GM12892 (cell line): ENCODE results near the gene NFATC1.
"Not testable (repeated sequence)": the region's sequence is repeated elsewhere in the genome, so short reads cannot be mapped to it uniquely, and the experiment has no call there.

Experiments
- DNase-seq: peaks from one replicate; pipeline ENCODE4 v3.0.0; 2011; ENCODE audit not compliant: insufficient read length
- FAIRE-seq: peaks from 2 replicates; lab custom pipeline; 2011; peaks lifted over from hg19 to GRCh38; lab: Jason Lieb, UNC
- POLR2A ChIP-seq: IDR thresholded peaks from 2 replicates; pipeline ENCODE4 v1.6.1; 2011; ENCODE audit warnings: low read depth, low read length, control low read depth
- POLR2AphosphoS5 ChIP-seq: IDR thresholded peaks from 2 replicates; pipeline ENCODE4 v1.6.1; 2011; ENCODE audit warnings: low read depth, low read length, control low read depth
- TAF1 ChIP-seq: IDR thresholded peaks from 2 replicates; pipeline ENCODE4 v1.6.1; 2011; ENCODE audit warnings: low read depth, mild to moderate bottlenecking, control low read depth, low read length, borderline replicate concordance

NFATC1 gene

DNA sequence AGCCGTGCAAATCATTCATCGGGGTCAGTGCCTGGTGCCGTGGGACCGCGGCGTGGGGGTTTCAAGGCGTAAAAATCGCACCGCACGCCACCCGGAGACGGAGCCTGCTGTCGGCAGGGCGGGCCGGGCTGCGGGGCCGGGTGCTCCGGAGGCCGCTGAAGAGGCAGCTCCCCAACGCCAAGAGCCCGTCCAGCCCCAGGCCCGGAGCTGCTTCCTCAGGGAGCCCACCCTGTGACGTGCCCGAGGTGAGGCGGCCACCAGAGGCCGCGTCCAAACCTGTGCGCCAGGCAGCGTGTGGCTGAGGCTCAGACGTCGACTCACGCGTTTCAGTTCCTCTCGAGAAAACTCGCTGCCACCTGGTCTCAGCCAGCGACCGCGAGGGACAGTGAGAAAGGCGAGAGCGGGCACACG, 98.1 kb downstream of the NFATC1 start:
- no peak for TF ChIP-seq POLR2AphosphoS5
- no peak for TF ChIP-seq POLR2A
- TF ChIP-seq TAF1 = no peak
- FAIRE-seq (no peak), DNase-seq (no peak)

DNA sequence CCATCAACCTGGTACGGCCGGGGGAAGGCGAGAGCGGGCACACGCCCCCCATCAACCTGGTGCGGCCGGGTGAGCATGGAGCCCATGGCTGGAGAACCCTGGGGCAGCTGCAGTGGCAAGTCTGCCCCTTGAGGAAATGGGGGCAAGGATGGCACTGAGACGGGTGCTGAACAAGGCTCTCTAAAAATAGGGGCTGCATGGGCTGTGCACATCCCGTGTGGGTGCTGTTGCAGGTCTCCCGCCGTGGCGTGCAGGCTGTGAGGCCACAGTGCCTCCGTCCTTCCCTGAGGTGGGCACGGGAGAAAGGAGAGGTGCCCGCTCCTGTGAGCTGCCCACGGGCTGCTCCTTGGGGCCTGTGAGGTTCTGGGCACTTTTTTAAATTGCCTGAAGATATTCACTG, 99.2 kb downstream of the NFATC1 start:
- DNase-seq (no peak), FAIRE-seq (no peak)
- TF ChIP-seq POLR2AphosphoS5 (no peak), TAF1 (no peak), POLR2A (no peak)

DNA sequence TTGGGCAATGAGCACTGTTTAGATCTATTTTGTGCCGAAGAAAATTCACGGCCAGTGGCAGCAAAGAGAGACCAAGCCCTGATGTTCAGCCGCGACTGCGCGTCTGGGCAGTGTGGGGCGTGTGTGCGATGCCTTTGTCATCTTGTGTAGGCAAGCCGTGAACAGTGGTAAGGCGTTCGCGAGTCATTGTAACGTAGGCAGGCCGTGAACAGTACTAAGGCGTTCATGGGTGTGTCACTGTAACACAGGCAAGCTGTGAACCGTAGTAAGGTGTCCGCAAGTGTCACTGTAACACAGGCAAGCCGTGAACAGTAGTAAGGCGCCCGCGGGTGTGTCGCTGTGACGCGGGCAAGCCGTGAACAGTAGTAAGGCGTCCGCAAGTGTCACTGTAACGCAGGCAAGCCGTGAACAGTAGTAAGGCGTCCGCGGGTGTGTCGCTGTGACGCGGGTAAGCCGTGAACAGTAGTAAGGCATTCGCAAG, 99.9 kb downstream of the NFATC1 start:
- FAIRE-seq = no peak
- TF ChIP-seq TAF1 (no peak), POLR2A (no peak), POLR2AphosphoS5 (no peak)
- DNase-seq = no peak

DNA sequence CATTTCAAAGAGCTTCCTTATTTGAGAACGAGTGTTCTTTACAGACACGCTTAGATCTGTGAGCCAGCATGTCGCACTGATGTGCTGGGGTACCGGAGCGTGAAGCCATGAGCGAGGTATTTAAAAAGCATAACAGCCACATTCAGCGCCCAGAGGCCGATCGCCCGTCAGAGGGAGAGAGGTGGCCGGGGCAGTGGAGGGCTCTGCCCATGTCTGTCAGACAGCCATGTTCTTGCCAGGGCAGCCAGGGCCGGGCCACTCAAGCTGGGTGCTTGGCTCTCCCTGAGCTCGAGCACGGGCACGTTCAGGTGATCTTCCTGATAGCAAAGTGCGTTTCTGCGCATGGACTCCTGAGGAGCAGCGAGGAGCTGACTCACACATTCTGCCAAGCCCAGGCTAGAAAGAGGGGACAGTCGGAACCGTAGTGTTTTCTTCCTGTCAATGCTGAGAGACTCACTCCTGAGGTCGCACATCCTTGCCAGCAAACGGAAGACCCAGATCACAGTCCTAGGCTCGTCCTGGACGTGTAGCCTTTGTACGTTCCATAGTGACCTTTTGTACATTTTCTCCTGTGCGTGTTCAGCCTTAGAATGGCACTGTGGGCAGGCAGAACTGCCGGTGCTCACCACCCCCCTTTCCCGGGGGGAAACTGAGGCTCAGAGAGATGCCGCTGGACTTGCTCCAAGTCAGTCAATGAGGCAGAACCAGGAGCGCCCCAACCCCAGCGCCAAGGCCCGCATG, 100.7 kb downstream of the NFATC1 start:
- TF ChIP-seq TAF1 (no peak), POLR2AphosphoS5 (no peak), POLR2A (no peak)
- DNase-seq = no peak
- no peak for FAIRE-seq

DNA sequence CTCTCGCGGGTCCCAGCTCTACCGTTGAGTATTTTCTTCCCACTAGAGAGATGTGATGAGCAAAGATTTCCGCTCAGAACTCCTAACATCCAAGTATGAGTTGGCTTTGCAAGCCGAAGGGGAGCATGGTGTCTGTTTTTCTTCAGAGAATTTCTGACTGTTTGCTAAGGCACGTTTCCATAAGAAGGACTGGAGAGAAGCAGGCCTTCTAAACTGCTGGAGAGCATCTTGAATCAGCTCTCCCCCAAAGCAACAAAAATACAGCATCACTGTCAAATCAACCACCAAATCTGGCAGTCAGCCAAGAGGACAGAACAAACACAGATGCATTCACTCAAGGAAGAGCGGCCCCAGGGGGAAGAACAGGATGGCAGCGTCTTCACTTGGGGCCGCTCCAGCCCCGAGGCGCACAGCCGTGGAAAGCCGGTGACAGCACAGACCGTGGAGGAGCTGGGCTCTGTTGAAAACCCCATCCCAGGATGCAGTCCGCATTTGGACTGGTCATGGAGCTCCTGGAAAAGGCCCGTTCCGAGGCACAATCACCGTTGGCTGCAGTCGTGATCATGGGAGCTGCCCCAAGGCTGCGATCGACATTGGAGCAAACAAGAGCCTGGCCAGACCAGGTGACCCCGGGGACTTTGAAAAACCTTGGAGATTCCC, 101.4 kb downstream of the NFATC1 start:
- no peak for DNase-seq
- no peak for FAIRE-seq
- TF ChIP-seq POLR2A (no peak), POLR2AphosphoS5 (no peak), TAF1 (no peak)

DNA sequence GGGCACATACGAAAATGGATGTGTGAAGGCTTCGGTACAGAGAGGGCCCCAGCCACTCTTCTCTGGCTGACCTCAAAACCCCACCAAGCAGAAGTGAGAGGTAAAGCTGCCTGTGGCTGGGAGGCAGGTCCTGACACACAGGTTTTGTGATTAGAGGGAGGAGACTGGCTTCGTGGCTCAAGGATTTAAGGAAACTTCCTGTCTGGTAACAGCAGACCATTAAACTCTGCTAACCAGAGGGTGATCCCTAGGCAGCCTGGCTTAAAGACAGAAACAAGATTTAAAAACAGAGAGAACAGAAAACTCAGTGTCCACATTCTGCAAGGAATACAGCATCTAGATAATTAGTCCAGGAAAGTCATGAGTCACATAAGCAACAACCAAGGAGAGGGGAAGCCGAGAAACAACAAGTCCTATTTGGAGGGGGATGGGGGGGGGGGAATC, 101.9 kb downstream of the NFATC1 start:
- FAIRE-seq (no peak), DNase-seq (no peak)
- no peak for TF ChIP-seq POLR2A

DNA sequence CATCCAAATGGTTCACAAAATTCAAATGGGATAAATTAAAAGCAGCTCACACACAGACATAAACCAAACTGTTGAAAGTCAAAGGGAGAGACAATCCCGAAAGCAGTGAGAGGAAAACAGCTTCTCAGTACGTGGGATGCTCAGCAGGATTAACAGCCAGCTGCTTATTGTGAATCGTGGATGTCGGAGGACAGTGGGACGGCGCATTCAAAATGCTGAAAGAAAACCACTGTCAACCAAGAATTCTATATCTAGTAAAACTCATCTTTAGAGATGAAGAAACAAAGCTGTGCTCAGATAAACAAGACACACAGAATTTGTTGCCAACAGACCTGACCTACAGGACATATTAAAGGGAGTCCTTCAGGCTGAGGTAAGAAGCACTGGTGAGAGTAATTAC, 102.9 kb downstream of the NFATC1 start:
- TF ChIP-seq TAF1 (no peak), POLR2AphosphoS5 (no peak), POLR2A (no peak)
- FAIRE-seq (no peak), DNase-seq (no peak)

DNA sequence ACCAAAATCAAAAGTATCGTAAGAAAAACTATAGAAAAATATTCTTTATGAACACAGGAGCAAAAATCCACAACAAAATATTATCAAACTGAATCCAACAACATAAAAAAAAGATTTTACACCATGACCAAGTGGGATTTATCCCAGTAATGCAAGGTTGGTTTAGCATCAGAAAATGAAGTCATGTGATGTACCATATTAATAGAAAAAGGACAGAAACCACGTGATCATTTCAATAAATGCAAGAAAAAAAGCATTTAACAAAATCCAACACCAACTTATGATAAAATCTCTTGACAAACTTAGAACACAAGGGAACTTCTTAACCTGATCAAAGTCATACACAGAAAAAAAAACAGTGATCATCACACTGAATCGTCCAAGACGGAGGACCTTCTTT, 105.3 kb downstream of the NFATC1 start:
- no peak for TF ChIP-seq POLR2A
- TF ChIP-seq POLR2AphosphoS5 = no peak
- TF ChIP-seq TAF1 = no peak
- DNase-seq (no peak), FAIRE-seq (no peak)

DNA sequence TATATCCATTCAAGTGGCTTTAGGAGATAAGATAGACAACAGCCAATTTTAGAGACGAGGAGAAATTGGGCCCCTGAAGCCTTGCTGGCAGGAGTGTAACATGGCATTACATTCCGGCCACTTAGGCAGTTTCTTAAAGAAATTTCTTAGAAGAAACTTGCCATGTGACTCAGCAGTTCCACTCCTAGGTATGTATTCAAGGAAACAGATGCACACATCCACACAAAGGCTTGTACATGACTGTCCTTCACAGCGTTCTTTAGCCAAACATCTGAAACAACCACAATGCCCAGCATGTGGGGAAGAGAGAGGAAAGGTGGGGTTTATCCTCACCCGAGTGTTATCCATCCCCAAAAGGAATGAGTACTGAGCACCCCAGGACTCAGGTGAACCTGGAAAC, 107.1 kb downstream of the NFATC1 start:
- no peak for FAIRE-seq
- TF ChIP-seq TAF1 = no peak
- no peak for TF ChIP-seq POLR2AphosphoS5
- TF ChIP-seq POLR2A = no peak
- DNase-seq = no peak

DNA sequence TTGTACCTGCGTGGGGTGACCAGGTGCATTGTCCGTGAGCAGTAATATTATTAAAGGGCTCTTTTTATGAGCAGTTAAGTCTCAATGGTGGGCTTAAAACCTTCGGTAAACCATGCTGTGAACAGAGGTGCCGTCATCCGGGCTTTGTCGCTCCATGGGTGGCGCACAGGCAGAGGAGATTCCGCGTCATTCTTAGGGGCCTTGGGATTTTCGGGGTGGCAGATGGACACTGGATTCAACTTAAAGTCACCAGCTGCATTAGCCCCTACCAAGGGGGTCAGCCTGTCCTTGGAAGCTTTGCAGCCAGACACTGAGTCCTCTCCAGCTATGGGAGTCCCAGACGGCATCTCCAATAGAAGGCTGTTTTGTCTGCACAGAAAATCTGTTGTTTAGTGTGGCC, 107.7 kb downstream of the NFATC1 start:
- DNase-seq (no peak), FAIRE-seq (no peak)
- TF ChIP-seq POLR2A (no peak), TAF1 (no peak), POLR2AphosphoS5 (no peak)

DNA sequence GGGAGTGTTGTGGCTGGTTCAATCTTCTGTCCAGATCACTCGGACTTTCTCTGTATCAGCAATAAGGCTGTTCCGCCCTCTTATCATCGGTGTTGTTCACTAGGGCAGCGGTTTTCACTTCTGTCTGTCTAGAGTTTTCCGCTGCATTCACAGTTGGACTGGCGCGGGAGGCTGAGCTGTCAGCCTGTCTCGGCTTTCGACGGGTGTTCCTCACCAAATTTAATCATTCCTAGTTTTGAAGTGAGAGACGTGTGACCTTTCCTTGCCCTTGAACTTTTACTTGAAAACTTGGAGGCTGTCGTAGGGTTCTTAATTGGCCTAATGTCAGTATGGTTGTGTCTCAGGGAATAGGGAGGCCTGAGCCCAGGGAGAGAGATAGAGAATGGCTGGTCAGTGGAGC, 108.3 kb downstream of the NFATC1 start:
- no peak for FAIRE-seq
- DNase-seq = no peak
- TF ChIP-seq TAF1 (no peak), POLR2A (no peak), POLR2AphosphoS5 (no peak)

DNA sequence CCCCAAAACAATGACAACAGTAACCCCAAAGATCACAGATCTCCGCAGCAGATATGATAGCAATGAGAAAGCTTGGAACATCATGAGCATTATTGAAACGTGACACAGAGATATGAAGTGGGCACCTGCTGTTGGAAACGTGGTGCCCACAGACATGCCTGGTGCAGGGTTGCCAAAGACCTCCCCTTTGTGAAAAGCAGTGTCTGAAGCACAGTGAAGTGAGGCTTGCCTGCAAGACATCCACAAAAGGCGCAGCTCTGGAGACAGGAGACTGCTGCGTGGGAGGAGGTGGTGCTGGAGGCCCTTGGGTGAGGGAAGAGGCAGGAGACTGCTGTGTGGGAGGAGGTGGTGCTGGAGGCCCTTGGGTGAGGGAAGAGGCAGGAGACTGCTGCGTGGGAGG, 108.8 kb downstream of the NFATC1 start:
- not testable (repeated sequence) for FAIRE-seq, DNase-seq

DNA sequence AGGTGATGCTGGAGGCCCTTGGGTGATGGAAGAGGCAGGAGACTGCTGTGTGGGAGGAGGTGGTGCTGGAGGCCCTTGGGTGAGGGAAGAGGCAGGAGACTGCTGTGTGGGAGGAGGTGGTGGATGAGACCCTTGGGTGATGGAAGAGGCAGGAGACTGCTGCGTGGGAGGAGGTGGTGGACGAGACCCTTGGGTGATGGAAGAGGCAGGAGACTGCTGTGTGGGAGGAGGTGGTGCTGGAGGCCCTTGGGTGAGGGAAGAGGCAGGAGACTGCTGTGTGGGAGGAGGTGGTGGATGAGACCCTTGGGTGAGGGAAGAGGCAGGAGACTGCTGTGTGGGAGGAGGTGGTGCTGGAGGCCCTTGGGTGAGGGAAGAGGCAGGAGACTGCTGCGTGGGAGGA, 109.7 kb downstream of the NFATC1 start:
- not testable (repeated sequence) for FAIRE-seq, DNase-seq
